Parathyroid adenoma (tissue), 2 donors: ENCODE measurements around the gene TTC33.

Experiments
- H2AFZ ChIP-seq: fragments of 300-600 bp; sonication (generic); one replicate; pipeline ENCODE4 v1.7.0; 2017; ENCODE audit warnings: antibody characterized with exemption, mild to moderate bottlenecking
- H3K27ac ChIP-seq: fragments of 300-600 bp; sonication (generic); one replicate; pipeline ENCODE4 v1.7.0; 2017
- H3K27me3 ChIP-seq: fragments of 300-600 bp; sonication (generic); one replicate; pipeline ENCODE4 v1.7.0; 2017; ENCODE audit warnings: low read length; ENCODE audit not compliant: control insufficient read depth, insufficient read depth
- H3K36me3 ChIP-seq: fragments of 300-600 bp; sonication (generic); one replicate; pipeline ENCODE4 v1.7.0; 2017; ENCODE audit warnings: low read length; ENCODE audit not compliant: control insufficient read depth, insufficient read depth
- H3K4me1 ChIP-seq: fragments of 300-600 bp; sonication (generic); one replicate; pipeline ENCODE4 v1.7.0; 2017; ENCODE audit warnings: control low read depth
- H3K4me2 ChIP-seq: fragments of 300-600 bp; sonication (generic); one replicate; pipeline ENCODE4 v1.7.0; 2017; ENCODE audit warnings: low read length
- H3K4me3 ChIP-seq: fragments of 300-600 bp; sonication (generic); one replicate; pipeline ENCODE4 v1.7.0; 2017; ENCODE audit warnings: low read depth, low read length
- H3K79me2 ChIP-seq: fragments of 300-600 bp; sonication (generic); one replicate; pipeline ENCODE4 v1.7.0; 2017; ENCODE audit warnings: control low read depth
- H3K9ac ChIP-seq: fragments of 300-600 bp; sonication (generic); one replicate; pipeline ENCODE4 v1.7.0; 2017; ENCODE audit warnings: mild to moderate bottlenecking
- H3K9me3 ChIP-seq: fragments of 300-600 bp; sonication (generic); one replicate; pipeline ENCODE4 v1.7.0; 2017; ENCODE audit warnings: low read length; ENCODE audit not compliant: control insufficient read depth
- CTCF ChIP-seq: fragments of 300-600 bp; sonication (generic); IDR thresholded peaks from one replicate; pipeline ENCODE4 v1.7.0; 2017; ENCODE audit warnings: antibody characterized with exemption, mild to moderate bottlenecking
- donor health status: primary hyperparathyroidism.

The TTC33 gene

GRCh38 chr5:40677456-40677855 is 78.3 kb downstream of the TTC33 start:
- Histone ChIP-seq H3K36me3 (no peaks in the 10 kb centered on the region), H2AFZ (no peak overlapping the region), H3K9ac (no peak overlapping the region), H3K27ac (no peak overlapping the region), H3K79me2 (no peaks in the 10 kb centered on the region), H3K4me3 (no peak overlapping the region), H3K4me2 (no peak overlapping the region), H3K27me3 (peaks cover 2% of the 10 kb centered on the region), H3K4me1 (no peaks in the 10 kb centered on the region), H3K9me3 (no peaks in the 10 kb centered on the region)
- no peak for TF ChIP-seq CTCF

GRCh38 chr5:40676613-40677343 is 79.0 kb downstream of the TTC33 start:
- no peaks in the 10 kb centered on the region for H3K9me3 ChIP-seq
- no peak overlapping the region for H2AFZ ChIP-seq
- H3K79me2 ChIP-seq, result no peaks in the 10 kb centered on the region
- no peak overlapping the region for H3K4me2 ChIP-seq
- TF ChIP-seq CTCF, result no peak
- H3K4me3 ChIP-seq, result no peak overlapping the region
- no peaks in the 10 kb centered on the region for H3K36me3 ChIP-seq
- no peak overlapping the region for H3K27ac ChIP-seq
- no peaks in the 10 kb centered on the region for H3K4me1 ChIP-seq
- no peak overlapping the region for H3K9ac ChIP-seq
- peaks cover 2% of the 10 kb centered on the region for H3K27me3 ChIP-seq

- TF ChIP-seq CTCF, result no peak
- Histone ChIP-seq H3K27ac (no peak overlapping the region), H3K4me1 (no peaks in the 10 kb centered on the region), H3K9ac (no peak overlapping the region), H3K36me3 (no peaks in the 10 kb centered on the region), H3K9me3 (no peaks in the 10 kb centered on the region), H3K4me2 (no peak overlapping the region), H3K79me2 (no peaks in the 10 kb centered on the region), H3K4me3 (no peak overlapping the region), H2AFZ (no peak overlapping the region), H3K27me3 (no peaks in the 10 kb centered on the region)
These were observed 80.2 kb downstream of the TTC33 start for GRCh38 chr5:40675396-40676133.

- no peak for TF ChIP-seq CTCF
- H2AFZ ChIP-seq, result no peak overlapping the region
- H3K79me2 ChIP-seq, result no peaks in the 10 kb centered on the region
- H3K9me3 ChIP-seq, result no peaks in the 10 kb centered on the region
- no peaks in the 10 kb centered on the region for H3K36me3 ChIP-seq
- no peak overlapping the region for H3K9ac ChIP-seq
- H3K4me1 ChIP-seq, result no peaks in the 10 kb centered on the region
- no peak overlapping the region for H3K4me2 ChIP-seq
- no peaks in the 10 kb centered on the region for H3K27me3 ChIP-seq
- H3K4me3 ChIP-seq, result no peak overlapping the region
- H3K27ac ChIP-seq, result no peak overlapping the region
These were observed 81.0 kb downstream of the TTC33 start for GRCh38 chr5:40674661-40675235.
